ENCODE results near the gene ZCCHC14.
A peak's percentile ranks its signal among the peaks of the same experiment; 100 is the strongest.

Gene ZCCHC14

DNA sequence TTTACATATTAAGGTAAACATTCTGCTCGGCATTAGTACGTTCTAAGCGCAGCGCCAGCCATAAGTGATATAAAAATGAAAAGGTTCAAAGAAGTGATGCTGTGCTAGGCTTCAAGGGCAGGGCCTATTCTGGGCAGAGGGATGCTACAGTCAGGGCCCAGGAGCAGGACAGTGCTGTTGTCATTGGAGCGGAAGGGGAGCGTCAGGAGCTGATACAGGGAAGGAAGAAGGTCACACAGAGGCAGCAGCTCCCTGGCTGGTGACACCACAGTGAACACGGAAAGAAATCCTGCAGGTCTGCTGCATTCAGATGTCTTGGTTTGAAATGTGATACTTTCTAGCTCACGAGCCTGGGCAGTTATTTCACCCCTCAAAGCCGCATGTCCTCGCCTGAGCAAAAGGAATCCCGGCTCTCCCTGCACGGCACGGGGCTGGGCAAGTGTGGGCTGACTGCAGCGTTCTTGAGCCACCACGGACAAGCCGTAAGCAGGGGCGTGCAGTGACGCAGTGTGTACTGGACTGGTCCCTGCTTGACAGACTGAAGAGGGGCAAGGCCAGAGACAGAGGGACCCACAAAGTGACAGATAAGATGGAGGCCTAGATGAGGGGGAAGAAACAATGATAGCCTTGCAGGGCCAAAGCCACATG is 41.1 kb downstream of the ZCCHC14 start:
- DNase-seq: no peak

DNA sequence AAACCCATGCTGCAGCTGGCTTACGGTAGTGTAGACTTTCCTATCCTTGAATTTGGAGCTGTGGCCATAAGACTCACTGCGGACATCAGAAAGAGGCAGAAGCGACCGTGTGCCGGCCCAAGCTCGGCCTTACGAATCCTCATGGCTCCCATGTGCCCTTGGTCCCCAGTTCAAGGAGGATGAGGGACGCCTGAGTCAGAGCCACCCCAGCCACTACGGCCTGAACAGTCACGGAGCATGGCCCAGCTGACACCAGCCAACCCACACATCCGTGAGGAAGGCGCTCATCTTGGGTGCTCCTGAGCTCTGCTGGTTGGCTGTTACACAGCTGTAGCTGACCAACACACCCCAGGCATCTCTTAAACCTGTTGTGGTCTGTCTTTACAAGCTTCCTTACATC is 44.0 kb downstream of the ZCCHC14 start:
- DNase-seq: no peak

DNA sequence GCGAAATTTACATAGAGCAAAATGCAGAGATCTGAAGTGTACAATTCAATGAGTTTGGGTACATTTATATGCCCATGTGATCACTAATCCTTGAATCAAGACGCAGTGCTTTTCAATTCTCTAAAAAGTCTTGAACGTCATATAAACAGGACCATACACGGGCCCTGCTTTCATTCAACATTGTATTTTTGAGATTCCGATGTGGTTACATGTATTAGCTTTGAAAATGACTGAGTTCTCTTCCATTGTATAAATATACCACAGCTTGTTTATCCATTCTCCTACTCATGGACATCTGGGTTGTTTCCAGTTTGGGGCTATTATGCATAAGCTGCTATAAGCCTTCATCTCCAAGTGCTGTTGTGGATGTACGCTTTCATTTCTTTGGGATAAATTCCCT is 45.5 kb downstream of the ZCCHC14 start:
- no peak for DNase-seq

DNA sequence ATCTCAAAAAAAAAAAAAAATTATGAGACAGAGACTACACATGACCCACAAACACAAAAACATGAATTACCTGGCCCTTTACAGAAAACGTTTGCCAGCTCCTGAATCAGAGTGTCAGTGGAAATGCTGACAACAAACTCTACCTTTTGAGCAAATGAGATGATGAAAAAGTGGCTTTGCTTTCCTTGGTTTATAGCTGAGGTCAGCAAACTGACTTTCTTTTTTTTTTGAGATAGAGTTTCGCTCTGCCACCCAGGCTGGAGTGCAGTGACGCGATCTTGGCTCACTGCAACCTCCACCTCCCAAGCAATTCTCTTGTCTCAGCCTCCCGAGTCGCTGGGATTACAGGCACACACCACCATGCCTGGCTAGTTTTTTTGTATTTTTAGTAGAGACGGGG is 46.3 kb downstream of the ZCCHC14 start:
- DNase-seq: no peak

DNA sequence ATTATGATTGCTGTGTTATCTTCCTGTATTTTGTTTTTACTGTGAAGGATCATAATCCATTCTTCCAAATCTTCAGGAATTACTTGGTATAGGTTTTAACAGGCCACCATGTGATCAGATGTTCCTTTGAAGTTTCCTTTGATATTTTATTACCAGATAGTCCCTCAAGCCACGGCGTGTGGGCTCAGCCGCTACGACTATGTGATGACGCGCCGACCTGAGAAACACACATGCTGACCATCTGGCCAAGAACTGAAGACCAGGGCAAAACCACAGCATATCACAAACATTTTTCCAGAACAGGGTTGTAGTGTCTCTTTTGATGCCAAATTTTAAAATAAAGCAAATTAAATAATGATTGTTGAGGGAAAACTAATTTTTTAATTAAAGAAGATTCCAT is 47.3 kb downstream of the ZCCHC14 start:
- no peak for DNase-seq

DNA sequence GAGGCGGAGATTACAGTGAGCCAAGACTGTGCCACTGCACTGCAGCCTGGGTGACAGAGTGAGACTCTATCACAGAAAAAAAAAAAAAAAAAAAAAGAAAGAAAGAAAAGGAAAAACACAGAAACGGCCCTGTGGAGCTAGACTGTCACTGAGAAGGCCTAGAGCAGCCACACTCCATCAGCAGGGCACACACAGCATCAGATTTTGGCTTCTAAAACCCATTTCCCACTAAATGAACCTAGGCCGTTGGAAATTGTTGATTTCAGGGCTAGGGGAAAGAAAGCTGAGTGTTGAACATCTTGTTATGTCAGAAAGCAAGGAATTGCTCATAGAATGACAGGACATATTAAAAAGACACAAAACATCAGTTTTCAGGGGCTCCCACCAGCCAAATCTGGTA is 48.9 kb downstream of the ZCCHC14 start:
- DNase-seq: no peak

DNA sequence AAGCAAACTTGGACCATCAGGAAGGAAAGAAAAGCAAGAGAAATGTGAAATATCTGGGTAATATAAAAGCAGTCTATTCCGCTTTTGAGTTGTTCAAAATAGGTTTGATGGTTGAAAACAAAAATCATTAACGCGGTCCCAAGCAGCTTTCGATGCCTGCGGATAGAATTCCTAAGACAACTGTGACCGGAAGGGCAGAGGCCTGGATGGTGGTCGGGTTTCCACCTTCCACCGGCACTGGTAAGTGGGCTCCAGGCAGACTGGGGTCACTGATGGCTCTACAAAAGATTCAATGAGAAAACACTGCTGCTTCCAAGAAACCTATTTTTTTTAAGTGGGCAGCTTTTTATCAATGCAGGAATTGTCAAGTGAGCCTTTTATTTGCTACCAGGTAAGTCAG is 49.8 kb downstream of the ZCCHC14 start:
- DNase-seq: no peak

DNA sequence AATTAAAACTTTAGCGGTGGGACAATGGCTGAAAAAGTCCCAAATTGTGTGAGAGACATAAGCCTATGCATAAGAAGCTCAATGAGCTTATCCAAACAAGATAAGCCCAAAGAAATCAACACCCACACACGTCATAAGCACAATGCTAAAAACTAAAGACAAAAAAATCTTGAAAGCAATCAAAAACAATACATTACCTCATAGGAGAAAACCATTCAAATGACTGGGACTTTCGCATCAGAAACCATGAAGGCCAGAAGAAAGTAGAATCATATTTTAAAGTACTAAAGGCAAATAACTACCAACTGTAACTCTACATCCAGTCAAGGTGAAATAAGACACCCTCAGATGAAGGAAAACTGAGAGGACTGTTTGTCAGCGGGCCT is 50.2 kb downstream of the ZCCHC14 start:
- DNase-seq: no peak

DNA sequence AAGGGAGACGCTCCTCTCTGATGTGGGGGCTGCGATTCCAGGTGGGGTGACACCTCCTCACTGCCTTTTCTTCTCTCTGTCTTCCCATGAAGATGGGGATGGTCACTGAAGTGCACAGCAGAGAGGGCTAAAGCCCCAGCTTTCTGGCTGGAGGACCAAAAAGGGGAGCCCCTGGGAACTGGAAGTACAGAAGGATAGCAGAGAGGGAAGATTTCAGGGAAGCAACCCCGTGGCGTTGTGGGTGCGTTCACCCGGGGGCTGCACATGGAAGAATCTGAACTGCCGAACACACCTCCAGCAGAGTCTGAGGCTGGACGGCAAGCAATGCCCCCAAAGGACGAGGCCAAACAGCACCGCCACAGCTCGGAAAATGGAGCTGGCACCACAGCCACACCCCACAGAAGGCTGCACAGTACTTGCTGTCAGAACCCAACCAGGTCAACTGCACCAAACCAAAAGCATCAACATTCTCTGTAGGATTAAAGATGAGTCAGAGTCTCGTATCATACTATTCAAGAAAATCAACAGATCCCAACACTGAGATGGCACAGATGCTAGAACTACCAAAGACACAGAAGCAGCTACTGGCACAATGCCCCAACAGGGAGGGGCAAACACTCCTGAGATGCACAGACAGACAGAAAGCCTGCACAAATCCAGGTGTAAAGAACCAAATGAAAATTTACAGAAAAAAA is 50.8 kb downstream of the ZCCHC14 start:
- DNase-seq: no peak

DNA sequence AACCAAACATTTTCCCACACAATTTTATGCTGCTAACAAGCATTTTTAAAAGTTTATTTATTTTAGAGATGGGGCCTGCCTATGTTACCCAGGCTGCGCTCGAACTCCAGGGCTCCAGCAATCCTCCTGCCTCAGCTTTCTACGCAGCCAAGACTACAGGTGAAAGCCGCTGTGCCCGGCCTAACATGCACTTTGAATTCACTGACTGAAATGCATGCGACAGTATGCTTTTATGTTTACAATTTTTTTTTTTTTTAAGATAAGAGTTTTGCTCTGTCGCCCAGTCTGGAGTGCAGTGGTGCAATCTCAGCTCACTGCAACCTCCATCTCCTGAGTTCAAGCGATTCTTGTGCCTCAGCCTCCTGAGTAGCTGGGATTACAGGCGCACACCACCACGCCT is 52.9 kb downstream of the ZCCHC14 start:
- no peak for DNase-seq

DNA sequence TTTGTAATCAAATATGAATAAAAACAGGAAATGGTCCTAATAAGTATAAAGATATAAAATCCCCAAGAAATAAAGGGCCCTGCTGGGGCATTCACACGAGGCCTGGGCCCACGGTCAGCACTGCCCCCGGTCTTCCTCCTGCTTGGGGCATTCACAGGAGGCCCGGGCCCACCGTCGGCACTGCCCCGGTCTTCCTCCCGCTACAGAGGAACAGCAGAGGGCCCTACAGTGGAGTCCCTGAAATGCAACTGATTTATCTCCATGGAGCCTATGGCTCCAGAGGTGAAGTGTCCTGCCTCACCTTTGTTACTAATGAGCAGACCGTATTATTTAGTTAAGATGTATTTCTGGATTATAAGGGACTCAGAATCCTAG is 54.2 kb downstream of the ZCCHC14 start:
- no peak for DNase-seq

DNA sequence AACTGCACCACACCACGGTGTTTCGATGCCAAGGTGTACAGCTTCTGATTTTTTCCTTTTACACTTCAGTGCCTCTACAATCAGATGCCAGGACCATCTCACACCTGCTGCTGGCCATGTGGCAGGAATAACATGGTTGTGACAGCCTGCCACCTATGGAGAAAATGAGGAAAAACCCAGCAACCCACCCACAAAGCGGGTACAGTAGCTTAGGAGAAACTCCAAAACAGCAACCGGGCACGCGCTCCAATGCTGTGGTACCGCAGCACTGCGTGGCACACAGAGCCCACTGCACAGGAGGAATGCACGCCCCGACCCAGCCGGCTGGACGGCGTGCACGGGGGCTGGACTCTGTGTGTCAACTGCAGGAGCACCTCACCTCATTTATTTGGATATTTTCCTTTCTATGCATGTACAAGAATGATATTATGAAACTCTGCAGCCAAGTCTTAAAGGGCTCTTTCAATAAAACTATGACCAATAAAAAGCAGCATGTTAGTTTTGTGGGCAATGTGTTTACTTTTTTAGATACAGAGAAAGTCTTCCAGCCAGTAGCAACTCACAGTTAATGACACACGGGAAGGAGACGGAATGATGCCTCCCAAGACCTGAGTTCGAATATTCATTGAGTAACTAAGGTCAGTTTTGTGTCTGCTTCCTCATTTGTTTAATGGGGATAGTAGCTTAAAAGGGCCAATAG is 54.8 kb downstream of the ZCCHC14 start:
- DNase-seq: no peak

DNA sequence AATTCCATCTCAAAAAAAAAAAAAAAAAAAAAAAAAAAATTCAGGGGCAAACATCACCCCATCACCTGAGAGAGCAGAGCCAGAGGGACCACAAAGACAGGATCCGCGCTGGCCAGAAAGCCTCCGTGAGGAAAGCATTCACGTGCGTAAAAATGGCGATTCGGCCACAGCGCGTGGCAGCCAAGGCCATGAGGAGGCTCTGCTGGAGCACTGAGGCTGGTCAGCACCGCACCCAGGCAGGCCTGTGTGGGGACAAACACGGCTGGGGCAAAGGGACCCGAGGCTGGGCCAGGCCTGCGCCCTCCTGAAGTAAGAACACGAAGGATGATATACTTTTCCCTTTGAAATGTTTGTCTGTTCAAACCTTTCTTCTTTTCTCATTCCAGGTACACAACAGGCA is 55.5 kb downstream of the ZCCHC14 start:
- DNase-seq: no peak

DNA sequence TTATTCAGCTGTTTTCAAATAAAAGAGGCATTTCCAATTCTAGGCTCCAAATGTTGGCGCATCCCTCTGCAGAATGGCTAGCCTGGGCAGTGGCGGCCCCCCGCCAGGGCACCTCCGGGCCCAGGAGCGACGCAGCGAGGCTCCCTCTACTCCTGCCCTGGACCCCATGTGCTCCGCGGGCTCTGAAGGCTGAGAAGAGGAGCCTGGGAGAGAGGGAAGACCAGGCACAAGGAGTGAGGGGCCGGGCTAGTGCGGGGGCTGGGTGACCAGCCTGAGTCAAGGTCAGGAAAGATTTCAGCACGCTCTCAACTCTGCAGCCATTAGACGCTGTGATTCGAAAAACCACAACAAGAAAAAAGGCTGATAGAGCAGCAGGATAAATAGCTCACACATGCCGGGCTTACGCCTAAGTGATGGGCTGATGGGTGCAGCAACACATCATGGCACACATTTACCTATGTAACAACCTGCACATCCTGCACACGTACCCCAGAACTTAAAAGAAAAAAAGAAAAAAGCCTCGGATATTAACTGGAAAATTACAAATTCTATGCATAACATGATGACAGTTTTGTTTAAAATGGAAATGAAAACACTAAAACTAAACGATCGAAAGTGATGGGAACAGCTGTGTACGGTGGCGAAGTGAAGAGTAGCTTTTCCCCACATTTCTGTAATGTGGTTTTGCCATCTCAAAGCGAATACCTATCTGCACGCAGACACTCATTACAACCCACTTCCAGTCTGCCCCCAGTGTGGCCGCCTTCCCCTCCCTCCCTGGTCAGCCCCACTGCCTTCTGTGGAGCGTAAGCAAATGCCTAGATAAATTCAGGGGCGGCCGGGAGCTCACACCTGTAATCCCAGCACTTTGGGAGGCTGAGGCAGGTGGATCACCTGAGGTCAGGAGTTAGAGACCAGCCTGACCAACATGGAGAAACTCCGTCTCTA is 56.3 kb downstream of the ZCCHC14 start:
- peak; percentile 71 for DNase-seq

DNA sequence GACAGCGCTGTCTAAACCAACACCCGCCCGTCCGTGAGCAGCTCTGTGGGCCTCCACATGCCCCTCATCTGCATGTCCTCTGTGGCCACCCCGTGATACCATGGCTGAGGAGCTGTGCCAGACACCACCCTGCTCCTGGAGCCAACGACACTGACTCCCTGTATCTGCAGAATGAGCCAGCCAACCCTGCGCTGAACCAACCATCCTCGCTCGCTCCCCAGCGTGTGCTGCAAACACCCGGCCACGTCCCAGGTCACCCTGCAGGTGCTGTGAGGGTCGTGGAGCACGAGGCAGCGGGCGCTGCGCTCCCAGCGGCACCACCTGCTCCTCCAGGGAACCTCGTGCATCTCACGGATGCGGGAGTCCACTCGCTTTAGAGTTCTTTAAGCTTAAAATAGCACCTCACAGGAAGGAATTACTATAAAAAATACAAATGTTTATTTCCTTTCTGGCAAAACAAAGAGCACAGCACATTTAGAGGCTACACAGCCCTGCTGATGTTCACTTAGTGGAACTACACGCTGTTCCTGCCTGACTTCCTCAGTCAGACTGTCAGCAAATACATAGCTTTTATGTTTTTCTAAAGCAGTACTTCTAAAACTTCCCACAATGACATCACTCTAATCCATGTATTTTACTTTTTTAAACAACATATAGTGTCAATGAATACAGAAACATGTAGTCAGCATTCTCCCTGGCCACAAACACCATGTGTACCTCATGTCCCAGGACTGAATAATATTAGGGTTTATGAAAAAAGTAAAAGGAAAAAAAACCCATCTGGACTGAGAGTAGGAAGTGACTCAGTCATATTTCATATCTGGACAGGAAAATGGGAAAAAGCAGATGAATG is 57.2 kb downstream of the ZCCHC14 start:
- no peak for DNase-seq

DNA sequence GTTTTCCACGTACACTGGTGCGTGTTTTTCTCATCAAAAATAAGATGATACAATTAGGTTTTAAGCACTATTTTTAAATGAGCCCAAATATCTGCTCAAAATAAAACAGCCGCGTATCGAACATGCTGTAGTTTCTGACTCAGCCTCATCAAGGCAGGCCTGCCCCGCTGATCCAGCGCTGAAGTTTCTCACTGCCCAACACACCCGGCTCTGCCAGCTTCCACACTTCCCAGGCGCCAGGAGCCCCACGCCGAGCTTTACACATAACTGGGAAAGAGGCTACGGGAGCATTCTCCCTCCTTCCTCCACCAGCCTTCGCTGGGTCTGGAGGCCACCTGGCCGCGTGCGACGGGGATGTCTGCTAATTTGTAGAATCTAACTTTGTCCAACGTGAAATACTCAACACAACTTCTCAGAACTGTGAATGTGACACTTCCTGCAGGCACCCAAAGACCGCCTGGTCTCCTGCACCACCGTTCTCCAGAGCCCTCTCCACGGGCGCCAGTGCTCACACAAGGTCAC is 58.6 kb downstream of the ZCCHC14 start:
- DNase-seq: no peak

DNA sequence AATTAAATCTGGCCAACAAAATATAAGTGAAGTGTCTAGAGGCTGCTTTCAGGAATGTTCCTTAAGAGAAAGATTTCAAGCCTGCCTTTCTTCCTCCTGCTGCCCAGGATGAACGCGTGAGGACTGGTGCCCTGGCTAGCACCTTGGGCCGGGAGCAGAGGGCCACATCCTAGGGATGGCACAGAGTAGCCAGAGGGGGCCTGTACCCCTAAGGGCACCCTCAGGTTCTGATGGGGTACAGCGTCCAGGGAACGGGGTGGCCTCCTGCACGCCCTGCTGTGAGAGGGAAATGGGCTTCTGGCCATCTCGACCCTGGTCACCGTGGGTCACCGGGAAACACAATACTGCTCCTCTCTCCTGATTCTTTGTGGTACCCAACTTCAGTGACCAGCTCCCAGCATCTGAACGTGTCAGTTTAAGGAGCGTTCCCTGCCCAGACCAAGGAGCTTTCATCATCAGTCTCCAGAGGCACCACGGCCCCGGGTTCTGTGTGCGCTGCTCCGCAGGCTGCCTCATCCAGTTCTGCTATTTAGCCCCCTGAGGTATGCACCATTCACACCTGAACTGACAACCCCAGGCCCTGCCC is 60.4 kb downstream of the ZCCHC14 start:
- no peak for DNase-seq

DNA sequence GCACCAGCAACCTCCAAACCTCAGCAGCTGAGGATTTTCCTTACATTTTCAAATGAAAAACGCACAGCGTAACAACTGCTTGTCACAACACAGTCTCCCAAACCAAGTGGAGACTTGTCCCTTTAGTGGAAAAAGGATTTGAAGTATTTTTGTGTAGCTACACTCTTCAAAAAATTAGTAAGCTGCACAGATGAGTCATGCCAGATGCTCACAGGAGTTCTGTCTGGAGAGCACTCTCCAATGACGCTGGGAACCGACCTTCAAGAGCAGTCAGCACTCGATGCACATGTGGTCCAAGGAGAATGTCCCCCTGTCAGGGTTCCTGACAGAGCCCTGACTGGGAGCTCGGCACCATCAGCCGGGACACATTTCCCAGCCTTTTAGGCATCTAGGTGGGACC is 60.9 kb downstream of the ZCCHC14 start:
- DNase-seq: no peak

DNA sequence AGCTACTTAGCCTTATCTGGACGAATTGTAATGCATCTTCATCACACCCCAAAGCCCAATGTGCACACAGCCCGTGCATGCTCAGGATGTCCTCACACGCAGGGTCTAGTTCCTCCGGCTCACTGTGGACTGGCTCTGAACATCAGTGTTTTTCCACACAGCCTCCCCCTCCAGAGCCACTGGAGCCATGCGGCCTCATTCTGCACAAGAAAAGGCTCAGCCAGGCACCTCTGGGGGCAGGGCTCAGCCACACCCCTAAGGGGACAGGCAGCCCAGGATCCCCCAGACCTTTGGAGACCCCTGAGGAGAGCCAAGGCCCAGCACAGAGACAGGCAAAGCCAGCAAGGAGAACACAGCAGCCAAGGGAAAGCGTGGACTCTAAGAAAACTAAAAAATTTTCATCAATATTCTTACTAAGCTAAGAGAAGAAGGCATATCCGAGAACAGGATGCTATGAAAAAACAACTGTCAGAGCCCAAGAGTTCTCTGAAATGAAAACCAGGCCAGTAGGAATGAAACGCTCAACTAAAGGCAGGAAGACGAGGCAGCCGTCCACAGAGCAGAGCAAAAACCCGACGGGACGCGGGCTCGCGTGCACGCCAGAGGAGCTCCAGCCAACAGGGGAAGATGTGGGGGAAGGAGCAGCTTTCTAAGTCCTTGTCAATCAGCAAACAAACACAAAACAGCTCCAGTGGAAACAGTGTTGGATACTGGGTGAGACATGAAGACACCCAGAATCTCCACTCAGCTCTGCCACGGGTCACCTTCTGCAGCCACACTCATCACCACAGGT is 66.2 kb downstream of the ZCCHC14 start:
- DNase-seq: no peak

DNA sequence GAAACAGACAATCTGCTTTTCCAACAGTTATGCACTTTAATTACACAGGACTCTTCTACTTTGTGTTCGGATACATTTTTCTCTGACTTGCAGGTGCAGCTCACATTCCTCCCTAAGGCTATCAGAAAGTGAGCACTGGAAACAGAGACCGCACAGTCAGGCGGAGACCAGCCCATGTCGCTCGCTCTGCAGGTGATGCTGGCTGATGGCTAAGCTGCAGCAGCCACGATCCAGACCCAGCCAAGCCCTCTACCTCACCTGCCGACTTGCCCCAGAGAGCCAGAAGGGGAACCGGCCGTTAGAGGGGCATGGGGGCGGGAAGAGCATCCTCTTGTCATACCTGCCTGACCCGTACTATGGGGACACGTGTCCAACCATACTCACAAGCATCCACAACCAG is 66.9 kb downstream of the ZCCHC14 start:
- no peak for DNase-seq

DNA sequence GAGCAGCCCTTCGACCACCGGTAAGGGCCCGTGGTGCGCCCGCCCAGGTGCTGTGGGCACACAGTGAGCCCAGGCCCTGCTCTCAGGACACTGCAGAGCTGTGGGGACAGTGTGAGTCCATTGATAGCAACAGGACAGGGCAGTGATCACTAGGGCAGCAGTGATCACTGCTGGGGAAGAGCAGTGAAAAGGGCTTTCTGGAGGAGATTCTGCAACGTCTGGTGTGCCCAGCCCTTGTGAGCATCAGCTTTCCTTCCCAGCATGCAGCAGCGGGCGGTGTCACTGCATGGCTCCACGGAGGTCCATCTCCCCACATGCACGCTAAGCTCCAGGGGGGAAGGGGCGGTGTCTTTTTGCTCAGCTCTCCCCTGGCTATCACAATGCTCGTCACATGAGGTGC is 68.6 kb downstream of the ZCCHC14 start:
- no peak for DNase-seq

All from activated CD4-positive, alpha-beta T cell treated with anti-CD3 and anti-CD28 coated beads, Interleukin-10, Interleukin-2, amounts not matched to agents 100 ng/mL and 50 ng/mL, durations not matched to agents 16 hours and 8 hours (primary cell).